ENCODE data around the gene RPS28.
"Not testable (repeated sequence)": the region's sequence is repeated elsewhere in the genome, so short reads cannot be mapped to it uniquely, and the experiment has no call there.

Gene RPS28

GRCh38 chr19:8320564-8321066, 681 bp upstream of the RPS28 start:
- no peak for DNase-seq (ENCODE audit: low spot score)

GRCh38 chr19:8321986-8322637, 816 bp downstream of the RPS28 start:
- no peak for DNase-seq (ENCODE audit: low spot score)

GRCh38 chr19:8322638-8322997, 1.3 kb downstream of the RPS28 start:
- no peak for DNase-seq (ENCODE audit: low spot score)

DNA sequence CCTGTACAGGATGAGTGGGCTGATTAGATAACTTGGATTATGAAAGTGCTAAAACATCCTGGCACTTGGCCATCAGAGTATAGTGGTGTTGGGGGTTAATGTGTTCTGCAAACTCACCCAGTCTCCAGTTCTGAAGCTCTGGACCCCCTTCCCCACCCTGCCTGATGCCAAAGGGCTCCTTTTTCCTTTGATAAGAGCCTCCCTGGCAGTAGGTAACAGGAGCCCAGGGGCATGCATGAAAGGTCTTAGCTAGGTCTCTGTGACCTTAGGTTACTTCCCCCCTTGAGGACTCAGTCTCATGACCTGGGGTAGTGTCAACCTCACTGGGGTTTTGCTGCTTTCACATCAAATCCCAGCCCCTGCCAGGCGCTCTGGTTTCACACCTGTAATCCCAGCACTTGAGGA, 2.5 kb downstream of the RPS28 start:
- DNase-seq (ENCODE audit: low spot score): no peak

- DNase-seq (ENCODE audit: low spot score): no peak
These were observed 3.1 kb downstream of the RPS28 start for GRCh38 chr19:8324186-8325050.

GRCh38 chr19:8325454-8325853, 4.2 kb downstream of the RPS28 start:
- no peak for DNase-seq (ENCODE audit: low spot score)

- no peak for DNase-seq (ENCODE audit: low spot score)
These were observed 8.7 kb downstream of the RPS28 start for GRCh38 chr19:8329996-8330395.

GRCh38 chr19:8331263-8331845, 10.1 kb downstream of the RPS28 start:
- DNase-seq (ENCODE audit: low spot score): no peak

DNA sequence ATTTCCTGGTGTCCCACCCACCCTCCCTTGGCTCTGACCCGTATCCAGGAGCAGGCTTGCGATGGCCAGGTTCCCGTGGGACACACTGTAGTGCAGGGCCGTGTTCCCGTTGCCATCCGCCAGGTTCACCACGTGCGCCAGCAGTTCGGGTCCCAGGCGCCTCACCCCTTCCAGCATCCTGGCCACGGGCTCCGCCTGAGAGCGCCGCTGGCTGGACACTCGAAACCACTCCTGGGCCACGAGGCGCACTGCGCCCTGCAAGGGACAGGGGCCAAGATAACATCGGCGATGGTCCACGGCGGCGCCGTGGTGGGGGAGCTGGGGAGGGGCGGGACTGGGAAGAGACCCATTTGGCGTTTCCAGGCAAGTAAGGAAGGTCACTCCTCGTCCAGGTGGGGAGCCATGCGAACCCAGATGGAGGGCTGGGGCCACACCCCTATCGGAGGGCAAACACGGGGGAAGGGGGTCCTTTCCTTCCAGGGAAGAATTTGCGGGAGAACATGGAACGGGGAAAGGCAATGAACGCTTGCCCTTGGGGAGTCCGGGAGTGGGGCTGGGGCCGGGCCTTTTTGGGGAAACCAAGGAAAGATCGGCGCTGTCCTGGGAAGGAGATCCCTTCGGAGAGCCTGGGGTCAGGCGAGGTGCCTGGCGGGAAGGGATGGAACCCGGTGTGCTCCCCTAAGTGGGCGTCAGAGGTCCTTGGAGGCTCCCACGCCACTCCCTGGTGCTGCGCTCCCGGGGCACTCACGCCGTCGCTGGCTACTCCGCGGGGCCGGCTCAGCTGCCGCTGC, 11.9 kb downstream of the RPS28 start:
- DNase-seq (ENCODE audit: low spot score): no peak

GRCh38 chr19:8333767-8334457, 12.6 kb downstream of the RPS28 start:
- no peak for DNase-seq (ENCODE audit: low spot score)

DNA sequence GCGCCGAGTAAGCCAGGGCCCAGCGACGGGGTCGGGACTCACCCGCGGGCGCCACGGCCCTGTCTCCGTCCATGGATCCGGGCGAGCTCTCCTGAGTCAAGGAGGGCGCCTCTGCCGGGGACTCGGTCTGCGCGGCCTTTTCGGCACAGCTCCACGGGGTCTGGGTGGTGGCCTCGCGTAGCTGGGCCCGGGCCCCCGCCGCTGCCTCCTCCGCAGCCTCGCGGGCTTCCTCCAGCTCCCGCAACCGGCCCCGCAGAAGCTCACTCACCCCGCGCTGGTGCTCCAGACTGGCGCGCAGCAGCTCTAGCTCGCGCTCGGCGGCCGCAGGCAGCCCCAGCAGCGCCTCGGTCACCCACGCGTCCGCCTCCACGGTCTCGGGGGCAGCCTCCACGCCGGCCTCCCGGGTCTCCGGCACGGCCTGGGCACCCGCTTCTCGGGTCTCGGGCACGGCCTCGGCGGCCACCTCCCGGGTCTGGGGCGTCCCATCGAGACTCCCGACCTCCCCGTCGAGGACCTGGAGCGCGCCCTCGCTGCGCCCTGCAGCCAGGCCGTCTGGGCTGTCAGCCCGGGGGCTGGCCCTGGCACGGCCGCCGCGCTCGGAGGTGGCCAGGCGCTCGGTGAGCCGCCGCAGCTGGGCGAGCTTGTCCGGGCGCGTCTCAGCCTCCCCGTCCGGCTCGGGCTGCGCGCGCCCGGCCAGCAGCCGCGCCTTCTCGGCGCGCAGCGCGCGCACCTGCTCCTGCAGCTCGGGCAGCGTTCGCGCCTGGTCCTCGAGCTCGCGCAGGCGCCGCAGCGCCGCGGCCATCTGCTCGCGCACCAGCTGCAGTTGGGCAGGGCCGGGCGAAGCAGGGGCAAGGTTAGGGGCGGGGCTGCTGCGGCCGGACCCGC, 13.4 kb downstream of the RPS28 start:
- DNase-seq (ENCODE audit: low spot score): peak; percentile 73

GRCh38 chr19:8335343-8336071, 14.2 kb downstream of the RPS28 start:
- no peak for DNase-seq (ENCODE audit: low spot score)

DNA sequence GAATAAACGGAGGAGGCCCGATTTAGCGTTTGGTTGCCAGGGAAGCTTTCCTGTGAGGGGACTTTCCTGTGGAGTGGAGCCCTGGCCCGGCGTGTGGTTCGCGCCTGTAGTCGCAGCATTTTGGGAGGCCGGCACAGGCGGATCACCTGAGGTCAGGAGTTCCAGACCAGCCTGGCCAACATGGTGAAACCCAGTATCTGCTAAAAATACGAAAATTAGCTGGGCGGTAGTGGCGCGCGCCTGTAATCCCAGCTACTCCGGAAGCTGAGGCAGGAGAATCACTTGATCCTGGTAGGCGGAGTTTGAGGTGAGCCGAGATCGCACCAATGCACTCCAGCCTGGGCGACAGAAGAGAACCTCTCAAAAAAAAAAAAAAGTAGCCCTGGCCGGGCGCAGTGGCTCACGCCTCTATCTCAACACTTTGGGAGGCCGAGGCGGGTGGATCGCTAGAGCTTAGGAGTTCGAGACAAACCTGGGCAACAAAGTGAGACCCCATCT, 14.8 kb downstream of the RPS28 start:
- DNase-seq (ENCODE audit: low spot score): no peak

GRCh38 chr19:8336660-8337059, 15.4 kb downstream of the RPS28 start:
- DNase-seq (ENCODE audit: low spot score): no peak

- DNase-seq (ENCODE audit: low spot score): no peak
These were observed 16.4 kb downstream of the RPS28 start for GRCh38 chr19:8337728-8338127.

- no peak for DNase-seq (ENCODE audit: low spot score)
These were observed 17.5 kb downstream of the RPS28 start for GRCh38 chr19:8338835-8339234.

GRCh38 chr19:8340341-8341096, 19.2 kb downstream of the RPS28 start:
- DNase-seq (ENCODE audit: low spot score): no peak

DNA sequence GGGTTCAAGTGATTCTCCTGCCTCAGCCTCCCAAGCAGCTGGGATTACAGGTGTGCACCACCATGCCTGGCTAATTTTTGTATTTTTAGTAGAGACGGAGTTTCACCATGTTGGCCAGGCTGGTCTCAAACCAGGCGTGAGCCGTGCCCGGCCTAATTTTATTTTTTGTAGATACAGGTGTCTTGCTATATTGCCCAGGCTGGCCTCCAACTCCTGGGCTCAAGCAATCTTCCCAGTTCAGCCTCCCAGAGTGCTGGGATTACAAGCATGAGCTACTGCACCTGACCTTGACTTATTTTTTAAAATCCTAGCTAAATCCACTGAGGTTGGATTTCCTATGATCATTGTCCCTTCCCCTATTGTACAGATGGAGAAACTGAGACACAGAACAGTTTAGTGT, 20.2 kb downstream of the RPS28 start:
- DNase-seq (ENCODE audit: low spot score): not testable (repeated sequence)

- DNase-seq (ENCODE audit: low spot score): no peak
These were observed 21.0 kb downstream of the RPS28 start for GRCh38 chr19:8342316-8342683.

Measured in SW480 (cell line).